MM.1S (cell line): Measurements from ENCODE around the gene GPRC5C.

Experiments
- DNase-seq: peaks from one replicate; pipeline ENCODE4 v3.0.0-alpha.2; 2015
- H2AFZ ChIP-seq: fragments of 300-600 bp; sonication (generic); 2 replicates; pipeline ENCODE4 v1.6.0; 2016; ENCODE audit warnings: antibody characterized with exemption, low read length
- H3F3A ChIP-seq: fragments of 300-600 bp; sonication (generic); 2 replicates; pipeline ENCODE4 v1.6.1; 2016; ENCODE audit warnings: mild to moderate bottlenecking, antibody characterized with exemption, low read length, moderate library complexity, mixed read lengths; ENCODE audit not compliant: insufficient read depth
- H3K27ac ChIP-seq: fragments of 300-600 bp; sonication (generic); 2 replicates; pipeline ENCODE4 v1.5.1; 2016; ENCODE audit warnings: mild to moderate bottlenecking, low read length
- H3K27me3 ChIP-seq: fragments of 300-600 bp; sonication (generic); replicated peaks from 2 replicates; pipeline ENCODE4 v1.6.0; 2016; ENCODE audit warnings: low read length; ENCODE audit not compliant: insufficient read depth
- H3K36me3 ChIP-seq: fragments of 300-600 bp; sonication (generic); replicated peaks from 2 replicates; pipeline ENCODE4 v1.6.1; 2016; ENCODE audit warnings: mild to moderate bottlenecking, low read length, mixed read lengths; ENCODE audit not compliant: insufficient read depth
- H3K4me1 ChIP-seq: fragments of 300-600 bp; sonication (generic); 2 replicates; pipeline ENCODE4 v1.6.1; 2016; ENCODE audit warnings: low read length, mixed read lengths
- H3K4me2 ChIP-seq: fragments of 300-600 bp; sonication (generic); 2 replicates; pipeline ENCODE4 v1.6.0; 2016; ENCODE audit warnings: low read depth, low read length
- H3K4me3 ChIP-seq: fragments of 300-600 bp; sonication (generic); 2 replicates; pipeline ENCODE4 v1.5.1; 2016; ENCODE audit warnings: low read length, mixed read lengths
- H3K79me2 ChIP-seq: fragments of 300-600 bp; sonication (generic); 2 replicates; pipeline ENCODE4 v1.6.1; 2016; ENCODE audit warnings: mixed run types, low read length, mixed read lengths
- H3K9ac ChIP-seq: fragments of 300-600 bp; sonication (generic); 2 replicates; pipeline ENCODE4 v1.6.1; 2016; ENCODE audit warnings: low read length, mixed read lengths
- H3K9me2 ChIP-seq: fragments of 300-600 bp; sonication (generic); replicated peaks from 2 replicates; pipeline ENCODE4 v1.6.1; 2016; ENCODE audit warnings: mild to moderate bottlenecking, low read length, mixed read lengths; ENCODE audit not compliant: insufficient read depth
- H3K9me3 ChIP-seq: fragments of 300-600 bp; sonication (generic); replicated peaks from 2 replicates; pipeline ENCODE4 v1.6.1; 2016; ENCODE audit warnings: mild to moderate bottlenecking, low read length, mixed read lengths; ENCODE audit not compliant: insufficient read depth
- H4K20me1 ChIP-seq: fragments of 300-600 bp; sonication (generic); 2 replicates; pipeline ENCODE4 v1.6.1; 2016; ENCODE audit warnings: mild to moderate bottlenecking, low read length, moderate library complexity, mixed read lengths; ENCODE audit not compliant: insufficient read depth
- CTCF ChIP-seq: fragments of 300-600 bp; sonication (generic); IDR thresholded peaks from 2 replicates; pipeline ENCODE4 v1.5.1; 2016; ENCODE audit warnings: antibody characterized with exemption, low read length, mixed read lengths
- EZH2 ChIP-seq: fragments of 300-600 bp; sonication (generic); optimal IDR thresholded peaks from 2 replicates; pipeline ENCODE3; 2017; ENCODE audit warnings: low read depth, mild to moderate bottlenecking, antibody characterized with exemption, low read length, mixed read lengths
- EZH2phosphoT487 ChIP-seq: fragments of 300-600 bp; sonication (generic); IDR thresholded peaks from 2 replicates; pipeline ENCODE4 v1.6.1; 2018; ENCODE audit warnings: antibody characterized with exemption, low read length

Gene GPRC5C

GRCh38 chr17:74459622-74460021, 27.7 kb downstream of the GPRC5C start:
- H3K36me3 ChIP-seq, result no peaks in the 10 kb centered on the region
- H3K4me3 ChIP-seq, result no peak overlapping the region
- peaks cover 3% of the 10 kb centered on the region; the same call in 1 of the 2 replicates for H3K27me3 ChIP-seq
- TF ChIP-seq EZH2phosphoT487 (no peak), CTCF (no peak), EZH2 (no peak)
- H3K9me3 ChIP-seq, result no peaks in the 10 kb centered on the region
- no peak overlapping the region for H3K4me2 ChIP-seq
- no peaks in the 10 kb centered on the region for H3K79me2 ChIP-seq
- peaks cover 24% of the 10 kb centered on the region for H3K4me1 ChIP-seq
- H3K27ac ChIP-seq, result no peak overlapping the region
- peaks cover 11% of the 10 kb centered on the region; the same call in 1 of the 2 replicates for H3F3A ChIP-seq
- no peak for DNase-seq
- no peak overlapping the region for H3K9ac ChIP-seq
- no peaks in the 10 kb centered on the region for H3K9me2 ChIP-seq
- no peaks in the 10 kb centered on the region for H4K20me1 ChIP-seq
- H2AFZ ChIP-seq, result no peak overlapping the region

GRCh38 chr17:74460241-74460640, 28.4 kb downstream of the GPRC5C start:
- H4K20me1 ChIP-seq, result no peaks in the 10 kb centered on the region
- H3F3A ChIP-seq, result peaks cover 11% of the 10 kb centered on the region; the same call in 1 of the 2 replicates
- no peaks in the 10 kb centered on the region for H3K79me2 ChIP-seq
- no peaks in the 10 kb centered on the region for H3K9me3 ChIP-seq
- TF ChIP-seq CTCF (no peak), EZH2phosphoT487 (no peak), EZH2 (no peak)
- H3K4me1 ChIP-seq, result peaks cover 28% of the 10 kb centered on the region
- DNase-seq, result no peak
- no peak overlapping the region for H3K27ac ChIP-seq
- peaks cover 3% of the 10 kb centered on the region; the same call in 1 of the 2 replicates for H3K27me3 ChIP-seq
- H3K4me3 ChIP-seq, result no peak overlapping the region
- H3K4me2 ChIP-seq, result no peak overlapping the region
- H3K9me2 ChIP-seq, result no peaks in the 10 kb centered on the region
- no peaks in the 10 kb centered on the region for H3K36me3 ChIP-seq
- H2AFZ ChIP-seq, result no peak overlapping the region
- no peak overlapping the region for H3K9ac ChIP-seq

GRCh38 chr17:74460996-74461395, 29.1 kb downstream of the GPRC5C start:
- Histone ChIP-seq H3K27me3 (peaks cover 3% of the 10 kb centered on the region; the same call in 1 of the 2 replicates), H3K4me1 (peaks cover 35% of the 10 kb centered on the region), H3K36me3 (no peaks in the 10 kb centered on the region), H3K27ac (no peak overlapping the region), H3F3A (peaks cover 11% of the 10 kb centered on the region; the same call in 1 of the 2 replicates), H2AFZ (no peak overlapping the region), H4K20me1 (no peaks in the 10 kb centered on the region), H3K4me3 (no peak overlapping the region), H3K9ac (no peak overlapping the region), H3K79me2 (no peaks in the 10 kb centered on the region), H3K4me2 (no peak overlapping the region), H3K9me2 (no peaks in the 10 kb centered on the region), H3K9me3 (no peaks in the 10 kb centered on the region)
- no peak for DNase-seq
- no peak for TF ChIP-seq CTCF
- no peak for TF ChIP-seq EZH2
- TF ChIP-seq EZH2phosphoT487, result no peak
